Glomerular visceral epithelial cell (primary cell): ENCODE data around the gene RALY.
"Not testable (repeated sequence)": the region's sequence is repeated elsewhere in the genome, so short reads cannot be mapped to it uniquely, and the experiment has no call there.

ENCODE experiments used
- DNase-seq: peaks from one replicate; pipeline ENCODE4 v3.0.0-alpha.2; 2016; ENCODE audit errors: extremely low spot score

The RALY gene

GRCh38 chr20:34133365-34133860 is 139.7 kb downstream of the RALY start:
- DNase-seq = not testable (repeated sequence)
